DMS79 (cell line): ENCODE data around the gene SOCS1.
"Not testable (repeated sequence)": the region's sequence is repeated elsewhere in the genome, so short reads cannot be mapped to it uniquely, and the experiment has no call there.

ENCODE experiments used
- DNase-seq: peaks from one replicate; lab custom pipeline; 2025; lab: John Stamatoyannopoulos, UW

Gene SOCS1, protein sequence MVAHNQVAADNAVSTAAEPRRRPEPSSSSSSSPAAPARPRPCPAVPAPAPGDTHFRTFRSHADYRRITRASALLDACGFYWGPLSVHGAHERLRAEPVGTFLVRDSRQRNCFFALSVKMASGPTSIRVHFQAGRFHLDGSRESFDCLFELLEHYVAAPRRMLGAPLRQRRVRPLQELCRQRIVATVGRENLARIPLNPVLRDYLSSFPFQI

DNA sequence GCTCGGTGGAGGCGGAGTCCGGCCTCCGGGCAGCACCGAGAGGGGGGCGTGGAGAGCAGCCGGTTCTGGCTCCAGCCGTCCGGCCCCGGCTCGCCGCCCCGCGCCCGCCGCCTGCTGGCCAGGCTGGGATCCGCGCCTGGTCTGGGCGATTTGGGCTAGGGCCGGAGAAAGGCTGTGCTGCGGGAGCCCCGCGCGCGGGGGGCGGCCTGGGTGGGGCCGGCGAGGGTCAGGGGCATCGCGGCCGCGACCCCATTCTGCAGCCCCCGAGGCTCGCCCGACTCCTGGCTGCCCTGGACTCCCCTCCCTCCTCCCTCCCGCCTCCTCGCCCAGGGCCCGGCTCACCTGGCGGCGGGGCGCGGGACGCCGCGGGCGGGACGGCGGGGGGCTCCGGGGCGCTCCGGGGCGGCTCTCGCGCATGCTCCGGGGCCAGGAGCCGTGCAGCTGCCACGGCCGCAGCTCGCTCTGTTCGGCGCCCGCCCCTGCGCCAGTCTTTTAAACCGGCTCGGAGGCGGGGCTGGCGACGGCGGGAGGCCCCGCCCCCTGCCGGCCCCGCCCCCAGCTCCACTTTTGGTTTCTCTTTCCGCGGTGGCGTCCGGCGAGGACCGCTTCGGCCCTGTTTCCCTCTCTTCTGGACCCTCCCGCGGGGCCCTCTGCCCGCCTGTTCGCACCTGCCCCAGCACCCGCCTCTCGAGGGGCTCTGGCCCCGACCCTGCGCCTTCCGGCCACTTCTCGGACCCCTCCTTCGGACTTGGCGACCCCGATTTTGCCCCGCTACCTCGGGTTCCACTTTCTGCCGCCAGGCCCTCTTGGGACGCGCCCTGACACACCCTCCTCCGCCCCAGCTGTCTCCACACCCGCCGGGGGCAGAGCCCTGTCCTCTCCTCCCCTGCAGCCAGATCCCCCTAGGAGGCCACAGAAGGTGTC lies at the start of gene SOCS1:
Gene SOCS1 (minus strand): TSS at position 468 of the 924 bp plus-strand sequence. CDS start 726 bp downstream, outside the sequence.
- peak; percentile 50 for DNase-seq

DNA sequence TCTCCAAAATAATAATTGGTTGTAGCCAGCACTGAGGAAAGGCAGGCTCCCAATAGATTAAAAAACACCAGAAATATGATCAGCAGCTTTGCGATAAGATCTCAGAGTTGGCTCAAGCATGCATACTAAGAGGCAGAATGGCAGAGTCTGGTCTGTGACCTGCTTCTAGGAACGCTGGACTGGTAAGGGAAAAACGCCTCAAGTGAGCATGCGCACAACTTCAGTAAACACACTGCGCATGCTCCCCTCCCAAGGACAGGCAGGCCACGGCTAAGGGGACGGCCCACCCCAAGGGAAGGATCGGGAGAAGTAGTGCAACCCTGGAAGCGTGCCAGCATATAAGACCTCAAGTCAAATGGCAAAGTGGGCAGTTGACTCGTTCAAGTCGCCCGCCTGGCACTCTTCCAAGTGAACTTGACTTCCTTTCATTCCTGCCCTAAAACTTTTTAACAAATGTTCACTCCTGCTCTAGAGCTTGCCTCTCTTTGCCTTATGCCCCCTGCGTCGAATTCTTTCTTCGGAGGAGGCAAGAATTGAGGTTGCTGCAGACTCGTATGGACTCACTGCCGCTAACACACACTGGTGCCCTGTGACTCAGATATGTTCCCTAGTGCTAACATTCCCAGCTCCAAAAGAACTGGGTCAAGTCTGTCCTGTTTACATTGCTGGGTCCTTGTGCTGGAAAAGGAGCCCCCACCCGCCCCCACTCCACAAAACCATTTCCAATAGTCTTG lies 47.6 kb upstream of the SOCS1 start:
- peak; percentile 84 for DNase-seq

DNA sequence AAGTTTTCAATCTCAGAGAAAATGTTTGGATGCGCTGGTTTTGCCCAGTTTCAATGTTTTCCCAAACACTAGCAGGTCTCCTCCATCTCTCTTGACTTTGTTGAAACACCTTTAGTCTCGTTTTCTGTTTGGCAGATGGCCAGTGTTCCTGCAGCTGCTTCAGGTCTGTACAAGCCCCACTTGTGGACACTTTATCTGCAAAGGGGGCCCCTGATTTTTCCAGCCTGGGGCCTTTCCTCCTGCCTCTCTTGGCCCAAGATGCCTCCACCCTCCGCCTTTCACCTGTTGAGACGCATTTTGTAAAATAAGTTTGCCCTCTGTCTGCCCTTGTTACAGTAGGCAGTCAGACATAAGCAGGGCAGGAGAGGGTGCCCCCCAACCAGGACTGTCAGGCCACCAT lies 47.0 kb upstream of the SOCS1 start:
- peak; percentile 90 for DNase-seq

DNA sequence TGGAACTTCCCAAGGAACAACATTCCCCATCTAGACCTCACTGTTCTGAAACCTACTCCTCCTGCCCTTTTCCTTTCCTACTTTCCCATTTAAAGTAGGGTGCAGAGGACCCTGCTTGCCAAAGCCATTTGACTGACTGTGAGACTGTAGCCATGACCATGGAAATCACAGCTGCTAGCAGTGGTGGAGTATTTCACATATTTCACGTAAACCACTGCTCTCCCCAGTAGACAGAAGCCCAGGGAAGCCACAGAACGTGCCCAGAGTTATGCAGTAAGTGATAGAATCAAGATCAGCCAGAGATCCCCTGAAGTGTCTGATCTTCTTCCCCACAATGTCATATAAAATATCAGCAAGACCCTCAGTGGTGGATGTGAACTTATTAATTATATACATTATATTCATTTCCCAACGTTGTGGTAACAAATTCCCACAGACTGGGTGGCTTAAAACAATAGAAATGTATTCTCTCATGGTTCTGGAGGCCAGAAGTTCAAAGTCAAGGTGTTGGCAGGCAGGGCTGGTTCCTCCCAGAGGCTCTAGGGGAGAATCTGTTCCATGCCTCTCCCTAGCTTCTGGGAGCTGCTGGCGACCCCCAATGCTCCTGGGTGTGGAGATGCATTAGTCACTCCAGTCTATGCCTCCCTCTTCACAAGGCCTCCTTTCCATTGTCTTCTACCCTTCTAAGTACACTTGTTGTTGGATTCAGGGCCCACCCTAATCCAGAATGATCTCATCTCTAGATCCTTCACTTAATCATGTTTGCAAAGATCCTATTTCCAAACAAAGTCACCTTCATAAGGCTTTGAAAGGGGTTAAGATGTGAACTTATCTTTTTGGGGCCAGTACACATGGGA lies 45.9 kb upstream of the SOCS1 start:
- no peak for DNase-seq

DNA sequence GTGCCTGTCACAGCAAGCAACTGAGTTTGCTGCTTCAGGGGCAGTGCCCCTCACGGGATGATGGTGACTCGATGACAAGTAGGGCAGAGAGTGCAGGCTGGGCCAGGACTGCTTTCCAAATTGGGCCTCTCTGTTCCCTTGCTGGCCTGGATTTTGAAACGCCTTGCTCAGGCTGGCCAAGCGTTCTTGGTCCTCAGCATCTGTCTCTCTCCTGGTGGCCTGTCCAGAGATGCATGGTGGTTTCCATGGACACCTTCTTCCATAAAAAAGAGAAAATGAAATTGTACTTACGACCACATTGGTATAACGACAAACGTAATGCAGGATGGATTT lies 44.5 kb upstream of the SOCS1 start:
- no peak for DNase-seq

DNA sequence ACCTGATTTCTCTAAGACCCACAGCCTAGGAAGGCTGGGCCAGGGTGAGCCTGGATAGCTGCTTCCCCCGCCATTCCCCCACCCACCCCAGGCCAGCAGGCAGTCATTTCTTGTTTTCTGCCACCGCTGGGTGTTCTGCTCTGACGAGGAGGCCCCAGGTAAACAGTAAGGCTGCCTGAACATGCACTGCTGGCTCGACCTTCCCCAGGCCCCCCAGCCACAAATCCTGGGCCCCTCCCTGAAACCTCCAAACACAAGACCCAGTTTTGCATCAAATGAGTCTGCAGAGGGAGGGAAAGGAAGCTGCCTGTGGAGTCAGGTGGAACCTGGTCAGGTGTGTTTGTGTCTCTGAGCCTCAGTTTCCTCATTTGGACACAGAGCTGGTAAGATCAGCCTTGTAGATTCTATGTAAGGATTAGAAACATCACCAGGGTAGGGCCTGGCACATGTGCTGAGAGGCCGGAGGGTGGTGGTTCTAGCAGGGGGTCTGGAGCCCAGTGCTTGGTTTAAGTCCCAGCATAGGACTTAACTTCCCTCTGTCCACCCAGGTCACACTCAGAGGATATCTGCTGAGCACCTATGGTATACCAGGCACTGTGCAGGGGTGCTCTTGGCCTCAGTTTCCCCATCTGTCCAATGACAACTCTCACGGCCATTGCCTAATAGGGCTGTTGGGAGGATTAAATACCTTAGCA lies 44.0 kb upstream of the SOCS1 start:
- no peak for DNase-seq

DNA sequence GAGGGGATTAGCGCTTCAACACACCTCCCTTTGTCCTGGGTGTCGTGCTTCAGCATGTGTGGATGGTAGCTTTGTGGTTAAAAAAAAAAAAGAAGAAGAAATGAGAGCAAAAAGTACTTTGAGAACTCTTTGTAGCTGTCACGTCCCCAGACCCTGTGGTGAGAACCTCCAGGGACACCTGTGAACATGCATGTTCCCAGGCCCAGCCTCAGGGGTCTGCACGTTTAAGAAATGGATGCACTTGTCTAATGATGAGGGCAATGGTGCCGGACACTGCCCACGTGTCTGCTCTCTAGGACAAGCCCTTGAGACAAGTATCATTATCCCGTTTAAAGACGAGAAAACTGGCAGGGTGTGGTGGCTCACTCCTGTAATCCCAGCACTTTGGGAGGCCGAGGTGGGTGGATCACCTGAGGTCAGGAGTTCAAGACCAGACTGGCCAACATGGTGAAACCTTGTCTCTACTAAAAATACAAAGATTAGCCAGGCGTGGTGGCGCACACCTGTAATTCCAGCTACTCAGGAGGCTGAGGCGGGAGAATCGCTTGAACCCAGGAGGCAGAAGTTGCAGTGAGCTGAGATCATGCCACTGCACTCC lies 43.0 kb upstream of the SOCS1 start:
- DNase-seq = not testable (repeated sequence)

DNA sequence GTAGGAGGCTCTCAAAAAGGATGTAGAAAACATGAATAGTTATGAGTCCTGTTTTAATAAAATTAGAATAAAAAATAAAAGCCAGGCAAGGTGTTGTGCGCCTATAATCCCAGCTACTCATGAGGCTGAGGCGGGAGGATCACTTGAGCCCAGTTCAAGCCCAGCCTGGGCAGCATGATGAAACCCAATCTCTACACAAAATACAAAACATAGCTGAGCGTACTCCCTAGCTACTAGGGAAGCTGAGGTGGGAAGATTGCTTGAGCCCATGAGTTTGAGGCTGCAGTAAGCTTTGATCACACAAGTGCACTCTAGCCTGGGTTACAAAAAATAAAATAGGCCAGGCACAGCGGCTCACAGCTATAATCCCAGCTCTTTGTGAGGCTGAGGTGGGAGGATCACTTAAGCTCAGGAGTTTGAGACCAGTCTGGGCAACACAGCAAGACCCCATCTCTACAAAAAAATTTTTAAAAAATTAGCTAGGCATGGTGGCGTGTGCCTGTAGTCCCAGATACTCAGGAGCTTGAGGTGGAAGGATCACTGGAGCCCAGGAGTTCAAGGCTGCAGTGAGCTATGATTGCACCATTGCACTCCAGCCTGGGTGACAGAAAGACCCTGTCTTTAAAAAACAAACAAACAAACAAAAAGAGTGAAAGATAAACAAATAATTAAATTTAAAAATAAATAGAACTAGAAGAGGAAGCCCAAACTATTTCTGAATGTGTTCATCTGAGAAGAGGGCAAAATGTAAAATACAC lies 42.3 kb upstream of the SOCS1 start:
- DNase-seq = no peak

DNA sequence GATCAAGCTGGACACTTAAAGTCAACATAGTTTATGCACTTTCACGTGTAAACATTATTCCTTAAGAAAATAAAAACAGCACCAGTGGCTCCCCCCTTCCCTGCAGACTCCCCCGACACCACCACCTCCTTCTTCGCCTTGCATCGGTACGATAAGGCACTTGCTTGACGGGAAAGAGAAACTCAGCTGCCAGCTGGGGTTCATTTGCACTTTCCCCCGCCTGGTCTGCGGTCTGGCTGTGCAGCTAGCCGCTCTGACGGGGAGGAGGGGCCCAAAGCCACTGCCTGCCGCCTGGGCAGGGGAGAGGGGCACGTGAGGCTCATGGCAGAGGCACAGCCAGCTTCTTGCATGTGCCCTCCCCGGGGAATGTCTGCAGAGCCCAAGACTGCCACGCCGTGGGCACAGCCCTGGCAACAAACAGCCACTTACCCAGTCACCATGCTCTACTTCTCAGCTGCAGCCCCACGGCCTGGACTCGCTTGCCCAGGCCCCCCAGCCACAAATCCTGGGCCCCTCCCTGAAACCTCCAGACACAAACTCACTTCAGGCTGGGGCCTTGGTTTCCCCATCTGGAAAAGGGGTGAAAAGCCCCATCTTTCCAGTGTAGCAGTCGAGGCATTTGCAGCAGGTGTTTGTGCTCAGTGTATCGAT lies 41.6 kb upstream of the SOCS1 start:
- DNase-seq = peak; percentile 95

DNA sequence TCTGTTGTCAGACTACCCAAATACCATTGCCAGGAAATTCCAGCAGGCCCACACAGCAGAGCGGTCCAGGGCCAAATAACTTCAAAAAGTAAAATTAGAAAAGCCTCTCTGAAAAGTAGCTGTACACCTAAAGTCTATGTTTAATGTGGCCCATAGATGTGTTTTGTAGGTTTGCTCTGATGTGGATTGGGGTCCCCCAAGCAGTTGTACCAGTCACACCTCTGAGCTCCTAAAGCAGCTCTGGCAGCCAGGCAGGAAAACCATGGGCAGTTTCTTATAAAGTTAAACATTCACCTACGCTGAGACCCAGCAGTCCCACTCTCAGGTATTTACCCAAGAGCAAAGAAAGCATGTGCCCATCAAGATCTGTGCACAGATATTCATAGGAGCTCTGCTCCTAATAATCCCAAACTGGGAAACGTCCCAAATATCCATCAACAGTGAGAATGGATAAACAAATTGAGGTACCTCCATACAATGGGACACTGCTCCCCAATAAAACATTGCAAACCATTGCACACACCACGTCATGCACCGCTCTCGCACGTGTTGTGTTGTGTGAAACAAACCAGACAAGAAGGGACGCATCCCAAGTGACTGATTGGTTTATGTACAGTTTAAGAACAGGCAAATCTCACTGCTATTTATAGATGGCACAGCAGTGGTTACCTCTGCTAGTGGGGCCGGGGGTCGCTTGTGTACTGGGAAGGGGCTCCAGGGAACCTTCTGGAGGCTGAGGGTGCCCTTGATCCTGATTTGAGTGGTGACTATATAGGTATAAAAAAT lies 40.9 kb upstream of the SOCS1 start:
- no peak for DNase-seq

DNA sequence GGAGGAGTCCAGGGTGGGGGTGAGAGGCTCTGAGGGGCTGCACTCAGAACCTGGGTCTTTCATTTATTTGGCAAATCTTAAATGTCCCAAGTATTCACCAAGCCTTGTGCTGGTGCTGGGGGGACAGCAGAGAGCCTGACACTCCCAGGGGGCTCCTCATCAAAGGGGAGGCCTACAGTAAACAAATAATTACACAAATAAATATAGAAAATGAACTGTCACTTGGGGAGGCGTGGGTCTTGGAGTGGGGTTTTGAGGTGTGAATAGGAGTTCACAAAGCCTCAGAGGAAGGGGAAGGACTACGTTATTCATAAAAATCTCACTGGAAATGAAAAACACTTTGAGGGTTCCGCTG lies 40.3 kb upstream of the SOCS1 start:
- DNase-seq = no peak

DNA sequence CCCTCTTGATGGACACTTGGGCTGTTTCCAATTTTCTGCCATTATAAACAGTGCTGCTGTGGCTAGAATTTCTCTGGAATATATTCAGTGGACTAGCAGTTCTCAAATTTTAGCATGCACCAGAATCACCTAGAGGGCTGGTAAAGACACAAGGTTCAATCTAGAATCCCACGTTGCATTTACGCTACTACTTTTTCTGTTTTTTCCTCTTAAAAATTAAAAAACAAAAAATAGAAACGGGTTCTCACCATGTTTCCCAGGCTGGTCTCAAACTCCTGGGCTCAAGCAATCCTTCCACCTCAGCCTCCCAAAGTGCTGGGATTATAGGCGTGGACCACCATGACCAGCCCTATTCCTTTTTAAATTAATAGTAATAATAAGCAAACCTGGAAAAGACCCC lies 39.7 kb upstream of the SOCS1 start:
- no peak for DNase-seq

DNA sequence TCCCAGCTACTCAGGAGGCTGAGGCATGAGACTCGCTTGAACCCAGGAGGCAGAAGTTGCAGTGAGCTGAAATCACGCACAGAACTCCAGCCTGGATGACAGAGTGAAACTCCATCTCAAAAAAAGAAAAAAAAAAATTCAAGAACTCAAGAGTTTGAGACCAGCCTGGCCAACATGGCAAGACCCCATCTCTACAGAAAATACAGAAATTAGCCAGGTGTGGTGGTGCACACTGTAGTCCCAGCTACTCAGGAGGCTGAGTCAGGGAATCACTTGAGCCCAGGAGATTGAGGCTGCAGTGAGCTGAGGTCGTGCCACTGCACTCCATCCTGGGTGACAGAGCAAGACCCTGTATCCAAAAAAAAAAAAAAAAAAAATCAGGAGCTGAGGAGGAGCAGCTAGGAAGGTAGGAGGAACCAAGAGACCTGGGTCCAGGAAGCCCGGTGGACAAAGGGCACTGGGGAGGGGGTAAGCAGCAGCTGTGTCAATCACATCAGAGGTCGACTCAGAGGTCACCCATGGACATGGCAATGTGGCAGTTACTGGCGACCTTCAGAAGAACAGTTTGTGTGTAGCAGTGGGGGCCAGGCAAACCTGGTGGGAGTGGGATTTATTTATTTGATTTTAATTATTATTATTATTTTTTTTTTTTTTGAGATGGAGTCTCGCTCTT lies 36.2 kb upstream of the SOCS1 start:
- no peak for DNase-seq

DNA sequence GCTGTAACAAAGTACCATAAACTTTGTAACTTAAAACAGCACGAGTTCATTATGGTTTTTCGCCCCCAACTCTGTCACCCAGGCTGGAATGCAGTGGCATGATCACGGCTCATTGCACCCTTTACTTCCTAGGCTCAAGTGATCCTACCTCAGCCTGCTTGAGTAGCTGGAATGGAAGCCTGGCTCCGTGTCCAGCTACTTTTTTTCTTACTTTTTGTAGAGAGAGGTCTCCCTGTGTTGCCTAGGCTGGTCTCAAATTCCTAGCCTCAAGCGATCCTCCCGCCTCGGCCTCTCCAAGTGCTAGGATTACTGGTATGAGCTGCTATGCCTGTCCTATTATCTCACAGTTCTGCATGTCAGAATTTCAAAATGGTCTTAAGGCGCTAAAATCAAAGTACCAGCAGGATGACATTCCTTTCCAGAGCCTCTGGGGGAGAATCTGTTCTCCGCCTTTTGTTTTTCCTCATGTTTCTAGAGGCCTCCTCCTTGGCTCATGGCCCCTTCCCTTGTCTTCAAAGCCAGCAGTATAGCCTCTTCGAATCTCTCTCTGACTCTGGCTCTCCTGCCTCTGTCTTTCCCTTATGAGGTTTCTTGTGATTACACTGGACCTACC lies 35.2 kb upstream of the SOCS1 start:
- DNase-seq = no peak

DNA sequence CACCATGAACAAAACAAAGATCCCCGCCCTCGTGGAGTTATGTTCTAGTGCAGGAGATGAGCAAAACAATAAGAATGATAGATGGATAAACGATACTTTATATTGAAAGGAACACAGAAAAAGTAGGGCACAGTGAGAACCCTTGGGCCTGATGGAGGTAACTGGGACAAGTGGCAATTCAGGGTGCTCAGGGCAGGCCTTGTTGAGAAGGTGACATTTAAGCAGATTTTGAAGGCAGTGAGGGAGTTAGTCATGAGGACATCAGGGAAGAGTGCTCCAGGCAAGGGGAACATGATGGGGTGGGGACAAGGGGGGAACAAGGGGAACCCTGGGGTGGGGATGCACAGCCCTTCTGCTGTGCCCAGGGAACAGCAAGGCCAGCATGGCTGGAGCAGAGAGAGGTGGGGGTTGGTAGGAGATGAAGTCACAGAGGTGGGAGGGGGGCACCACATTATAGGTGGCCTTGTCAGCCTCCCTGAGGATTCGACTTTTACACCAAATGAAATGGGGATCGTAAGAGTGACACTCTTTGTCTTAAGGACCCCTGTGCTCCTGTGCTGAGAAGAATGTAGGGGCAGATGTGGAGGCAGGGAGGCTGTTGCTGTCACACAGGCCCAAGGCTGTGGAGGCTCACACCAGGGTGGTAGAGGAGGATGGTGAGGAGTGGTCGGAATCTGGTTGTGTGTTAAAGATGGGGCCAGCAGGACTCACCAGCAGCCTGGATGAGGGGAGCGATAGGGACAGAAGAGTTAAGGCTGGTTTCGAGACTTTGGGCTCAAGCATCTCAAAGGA lies 34.3 kb upstream of the SOCS1 start:
- no peak for DNase-seq

DNA sequence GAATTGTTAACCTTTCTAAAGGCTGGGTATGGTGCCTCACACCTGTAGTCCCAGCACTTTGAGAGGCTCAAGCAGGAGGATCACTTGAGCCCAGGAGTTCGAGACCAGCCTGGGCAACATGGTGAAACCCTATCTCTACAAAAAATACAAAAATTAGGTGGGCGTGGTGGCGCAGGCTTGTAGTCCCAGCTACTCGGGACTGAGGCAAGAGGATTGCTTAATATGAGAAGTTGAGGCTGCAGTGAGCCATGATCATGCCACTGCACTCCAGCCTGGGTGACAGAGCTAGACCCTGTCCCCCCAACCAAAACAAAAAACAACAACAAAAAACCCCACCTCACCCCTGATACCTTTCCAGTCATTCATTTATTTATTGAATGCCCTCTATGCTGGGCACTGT lies 33.7 kb upstream of the SOCS1 start:
- DNase-seq = not testable (repeated sequence)

DNA sequence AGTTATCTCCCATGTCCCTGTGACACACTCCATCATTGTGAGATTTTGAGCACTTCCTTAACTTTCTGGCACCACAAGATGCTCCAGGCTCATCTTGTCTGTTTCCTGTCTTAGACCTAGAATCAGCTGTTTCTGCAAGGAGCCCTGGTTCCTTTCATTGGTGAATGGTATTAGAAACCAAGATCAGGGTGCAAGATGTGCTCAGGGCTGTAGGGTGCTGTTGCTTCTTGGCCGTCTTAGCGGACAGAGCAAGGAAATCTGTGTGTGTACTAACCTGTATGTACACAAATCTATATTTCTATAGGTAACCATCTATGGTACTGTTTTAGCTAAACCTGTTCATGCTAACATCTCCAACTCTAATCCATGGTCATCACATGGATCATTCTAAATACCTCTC lies 33.2 kb upstream of the SOCS1 start:
- no peak for DNase-seq
